Stimulated activated CD8-positive, alpha-beta memory T cell treated with anti-CD3 and anti-CD28 coated beads, Interleukin-15, amount 100 ng/mL, for 1 hour (primary cell): Measurements from ENCODE around the gene ABI3.
"Not testable (repeated sequence)": the region's sequence is repeated elsewhere in the genome, so short reads cannot be mapped to it uniquely, and the experiment has no call there.

Source experiments
- DNase-seq: peaks from one replicate; pipeline ENCODE4 v3.0.0-alpha.2; 2020; ENCODE audit warnings: low read depth

The ABI3 gene

DNA sequence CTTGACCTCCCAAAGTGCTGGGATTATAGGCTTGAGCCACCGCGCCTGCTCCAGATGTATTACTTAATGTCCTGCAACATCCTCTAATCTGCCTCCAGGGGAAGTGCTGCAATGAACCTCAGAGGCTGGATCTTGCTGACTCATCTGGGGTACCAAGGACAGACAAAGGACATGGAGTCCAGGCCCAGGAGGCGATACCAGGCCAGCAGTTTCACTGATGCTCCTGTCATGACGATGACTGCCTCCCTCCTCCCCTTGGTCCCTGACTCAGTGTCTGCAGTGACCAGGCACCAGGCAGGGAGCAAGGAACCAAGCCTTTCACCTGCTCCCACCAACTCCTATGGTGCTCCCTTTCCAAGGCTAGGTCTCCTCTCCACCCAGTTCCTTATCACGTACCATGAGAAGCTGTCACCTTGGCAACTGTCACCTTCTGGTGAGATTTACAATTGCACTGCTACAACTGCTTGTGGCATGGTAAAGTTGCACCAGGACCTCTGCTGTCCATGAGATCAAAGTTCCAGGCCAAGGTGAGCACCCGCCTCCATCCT lies 41.7 kb downstream of the ABI3 start:
- no peak for DNase-seq

DNA sequence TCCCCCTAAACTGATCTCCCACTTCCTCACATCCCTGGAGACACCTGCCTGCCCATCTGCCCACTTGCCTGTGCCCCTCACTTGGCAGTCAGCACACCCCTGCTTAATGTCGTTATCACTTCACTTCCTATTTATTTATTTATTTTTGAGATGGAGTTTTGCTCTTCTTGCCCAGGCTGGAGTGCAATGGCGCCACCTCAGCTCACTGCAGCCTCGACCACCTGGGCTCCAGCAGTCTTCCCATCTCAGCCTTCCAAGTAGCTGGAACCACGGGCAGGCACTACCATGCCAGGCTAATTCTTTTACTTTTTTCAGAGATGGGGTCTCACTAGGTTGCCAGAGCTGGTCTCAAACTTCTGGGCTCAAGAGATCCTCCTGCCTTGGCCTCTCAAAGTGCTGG lies 43.6 kb downstream of the ABI3 start:
- no peak for DNase-seq

- DNase-seq = no peak
Measured at GRCh38 chr17:49255125-49255524, 44.6 kb downstream of the ABI3 start.

DNA sequence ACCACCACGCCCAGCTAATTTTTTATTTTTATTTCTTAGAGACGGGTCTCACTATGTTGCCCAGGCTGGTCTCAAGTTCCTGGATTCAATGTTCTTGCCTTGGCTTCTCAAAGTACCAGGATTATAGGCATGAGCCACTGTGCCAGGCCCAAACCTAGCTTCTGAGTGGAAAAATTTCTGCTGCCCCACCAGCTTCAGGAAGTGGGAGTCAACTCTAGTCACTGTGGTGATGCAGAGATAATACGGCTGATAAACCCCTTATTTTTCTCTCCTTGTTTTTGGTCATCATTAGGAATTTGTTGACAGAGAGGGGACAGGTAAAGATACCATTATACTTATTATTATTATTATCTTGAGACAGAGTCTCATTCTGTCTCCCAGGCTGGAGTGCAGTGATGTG lies 47.9 kb downstream of the ABI3 start:
- no peak for DNase-seq

GRCh38 chr17:49259663-49260010 lies 49.1 kb downstream of the ABI3 start:
- DNase-seq = no peak

DNA sequence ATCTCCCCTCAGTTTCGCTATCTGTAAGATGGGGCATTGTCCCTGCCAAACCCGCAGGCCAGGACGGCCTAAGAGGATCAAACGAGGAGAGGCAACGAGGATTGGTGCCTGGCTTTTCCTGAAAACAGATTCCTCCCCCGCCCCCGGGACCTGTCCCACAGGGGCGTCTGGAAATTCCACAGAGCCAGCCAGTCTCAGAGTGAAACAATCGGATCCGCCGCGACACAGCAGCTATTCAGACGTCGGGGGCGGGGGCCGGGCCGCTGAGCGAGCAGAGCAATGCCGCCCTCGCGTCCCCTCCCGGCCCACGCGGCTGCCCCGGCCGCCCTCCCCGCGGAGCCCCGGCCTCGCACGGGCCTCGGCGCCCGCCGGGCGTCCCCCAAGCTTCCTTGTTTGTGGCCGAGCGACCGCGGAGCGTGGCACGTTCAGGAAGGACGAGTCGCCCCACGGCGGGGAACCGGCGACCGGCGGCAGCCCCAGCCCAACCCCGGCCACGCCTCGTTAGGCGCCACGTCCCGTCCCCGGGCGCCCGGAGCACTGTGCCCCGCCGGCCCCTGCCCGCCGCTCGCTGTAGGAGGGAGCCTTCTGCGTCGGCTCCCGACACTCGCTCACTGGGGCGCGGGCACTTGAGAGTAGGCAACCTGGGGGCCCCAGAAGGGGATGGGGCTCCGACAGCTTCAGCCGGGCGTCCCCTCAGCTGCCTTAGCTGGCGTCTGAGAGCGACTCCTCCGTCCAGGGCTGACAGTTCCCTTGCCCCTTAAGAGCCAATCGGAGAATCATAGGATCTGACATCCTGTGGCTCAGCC lies 49.7 kb downstream of the ABI3 start:
- DNase-seq = no peak

GRCh38 chr17:49260817-49261291 lies 50.3 kb downstream of the ABI3 start:
- no peak for DNase-seq

- not testable (repeated sequence) for DNase-seq
Measured at GRCh38 chr17:49261540-49261939, 51.0 kb downstream of the ABI3 start.

- DNase-seq = no peak
Measured at GRCh38 chr17:49266233-49266632, 55.7 kb downstream of the ABI3 start.

GRCh38 chr17:49267912-49268311 lies 57.4 kb downstream of the ABI3 start:
- DNase-seq = no peak

- no peak for DNase-seq
Measured at GRCh38 chr17:49269356-49269755, 58.8 kb downstream of the ABI3 start.
